Neural cell (in vitro differentiated cells): ENCODE measurements around the gene LAMB4. TPM values are rescaled to one million over a fixed set of nuclear protein-coding genes. Genes with fewer than 3 reads are reported as not detected.

Experiments
- H2AFZ ChIP-seq: fragments of 200-600, 300-800 bp; sonication (generic), shearing (Covaris generic); 2 replicates; pipeline ENCODE4 v1.6.0; 2014; ENCODE audit warnings: low read depth, mild to moderate bottlenecking, antibody characterized with exemption, low read length, moderate library complexity
- H3F3A ChIP-seq: fragments of 200-600 bp; shearing (Covaris generic); 2 replicates; pipeline ENCODE4 v1.6.1; 2016; ENCODE audit warnings: mild to moderate bottlenecking, moderate library complexity, mixed read lengths, antibody characterized with exemption, low read length; ENCODE audit not compliant: insufficient read depth, poor library complexity, severe bottlenecking
- H3K27ac ChIP-seq: fragments of 200-600, 300-800 bp; sonication (generic), shearing (Covaris generic); 2 replicates; pipeline ENCODE4 v1.5.1; 2014; ENCODE audit warnings: mild to moderate bottlenecking, low read length, moderate library complexity
- H3K27me3 ChIP-seq: fragments of 300-800, 200-600 bp; sonication (generic), shearing (Covaris generic); 2 replicates; pipeline ENCODE4 v1.6.0; 2014; ENCODE audit warnings: mild to moderate bottlenecking, low read depth, low read length, moderate library complexity; ENCODE audit not compliant: insufficient read depth
- H3K36me3 ChIP-seq: fragments of 300-800, 200-600 bp; sonication (generic), shearing (Covaris generic); 2 replicates; pipeline ENCODE4 v1.5.1; 2014; ENCODE audit warnings: mild to moderate bottlenecking, antibody characterized with exemption, low read length, moderate library complexity; ENCODE audit not compliant: insufficient read depth
- H3K4me2 ChIP-seq: fragments of 300-800, 200-600 bp; sonication (generic), shearing (Covaris generic); 2 replicates; pipeline ENCODE4 v1.6.0; 2014; ENCODE audit warnings: mild to moderate bottlenecking, low read length
- H3K4me3 ChIP-seq: fragments of 300-800, 200-600 bp; sonication (generic), shearing (Covaris generic); 2 replicates; pipeline ENCODE4 v1.5.1; 2014; ENCODE audit warnings: mild to moderate bottlenecking, low read length, moderate library complexity
- H3K79me2 ChIP-seq: fragments of 200-600 bp; shearing (Covaris generic); replicated peaks from 2 replicates; pipeline ENCODE4 v1.6.0; 2014; ENCODE audit warnings: mild to moderate bottlenecking, low read length, moderate library complexity; ENCODE audit not compliant: insufficient read depth
- H3K9ac ChIP-seq: fragments of 300-800, 200-600 bp; sonication (generic), shearing (Covaris generic); 2 replicates; pipeline ENCODE4 v1.6.1; 2016; ENCODE audit warnings: mild to moderate bottlenecking, low read length, mixed read lengths
- H3K9me2 ChIP-seq: fragments of 200-600 bp; shearing (Covaris generic); 2 replicates; pipeline ENCODE4 v1.6.1; 2016; ENCODE audit warnings: mild to moderate bottlenecking, low read length, mixed read lengths; ENCODE audit not compliant: insufficient read depth
- H3K9me3 ChIP-seq: fragments of 200-600, 300-800 bp; sonication (generic), shearing (Covaris generic); 2 replicates; pipeline ENCODE4 v1.6.1; 2016; ENCODE audit warnings: mild to moderate bottlenecking, mixed run types, low read length, moderate library complexity, mixed read lengths
- H4K20me1 ChIP-seq: fragments of 200-600 bp; shearing (Covaris generic); 2 replicates; pipeline ENCODE4 v1.6.1; 2016; ENCODE audit warnings: mild to moderate bottlenecking, mixed run types; ENCODE audit not compliant: insufficient read depth
- CTCF ChIP-seq: fragments of 450-650 bp; IDR thresholded peaks from 2 replicates; pipeline ENCODE4 v1.5.1; 2014; ENCODE audit warnings: antibody characterized with exemption, mild to moderate bottlenecking, moderate library complexity; ENCODE audit not compliant: poor library complexity, severe bottlenecking
- EP300 ChIP-seq: fragments of 450-650 bp; conservative IDR thresholded peaks from 2 replicates; pipeline ENCODE4 v1.6.1; 2014; ENCODE audit warnings: antibody characterized with exemption, mild to moderate bottlenecking, moderate library complexity; ENCODE audit not compliant: poor library complexity, severe bottlenecking
- EZH2 ChIP-seq: fragments of 200-600, 300-800 bp; shearing (Covaris generic), sonication (generic); IDR thresholded peaks from 2 replicates; pipeline ENCODE4 v1.6.1; 2014; ENCODE audit warnings: antibody characterized with exemption, low read length, borderline replicate concordance, mild to moderate bottlenecking; ENCODE audit not compliant: insufficient read depth, poor library complexity, severe bottlenecking
- MXI1 ChIP-seq: fragments of 450-650 bp; conservative IDR thresholded peaks from 2 replicates; pipeline ENCODE4 v1.6.1; 2014; ENCODE audit warnings: antibody characterized with exemption, mild to moderate bottlenecking; ENCODE audit not compliant: poor library complexity, severe bottlenecking
- POLR2AphosphoS5 ChIP-seq: IDR thresholded peaks from 2 replicates; pipeline ENCODE4 v1.6.1; 2012
- RAD21 ChIP-seq: fragments of 450-650 bp; conservative IDR thresholded peaks from 2 replicates; pipeline ENCODE4 v1.6.1; 2014; ENCODE audit warnings: antibody characterized with exemption, mild to moderate bottlenecking, moderate library complexity
- REST ChIP-seq: IDR thresholded peaks from 2 replicates; pipeline ENCODE4 v1.6.1; 2012; ENCODE audit warnings: borderline replicate concordance
- SMC3 ChIP-seq: fragments of 450-650 bp; conservative IDR thresholded peaks from 2 replicates; pipeline ENCODE4 v1.6.1; 2014; ENCODE audit warnings: antibody characterized with exemption, mild to moderate bottlenecking, moderate library complexity; ENCODE audit not compliant: poor library complexity
- TAF1 ChIP-seq: IDR thresholded peaks from 2 replicates; pipeline ENCODE4 v1.6.1; 2012; ENCODE audit warnings: low read depth
- polyA plus RNA-seq: library from polyadenylated mRNA; depleted of rRNA; stranded (reverse); fragments of >200 nt; gene quantifications from 2 replicates; pipeline ENCODE4 v1.2.3, GENCODE V29; 2014

The LAMB4 gene
- polyA plus RNA-seq, 1 donor from 2014 or later = 0.16 TPM

DNA sequence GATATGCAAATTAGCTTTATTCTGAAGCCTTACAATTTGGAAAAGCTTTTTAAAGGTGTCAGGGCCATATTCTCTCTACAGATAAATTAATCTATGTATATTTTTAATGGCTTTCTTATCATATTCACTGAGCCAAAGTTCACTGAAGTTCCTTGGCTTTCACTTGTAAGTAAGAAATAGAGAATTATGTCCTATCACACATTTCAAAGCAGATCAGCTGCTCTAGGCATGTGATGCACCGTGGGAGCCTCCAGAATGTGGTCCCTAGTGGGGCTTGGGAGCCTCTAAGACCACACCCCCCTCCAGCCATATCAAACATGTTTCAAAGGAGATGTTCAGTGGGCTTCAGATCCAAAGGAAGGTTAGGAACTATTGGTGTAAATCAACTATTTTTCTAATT lies 51.5 kb downstream of the LAMB4 start:
- Histone ChIP-seq H3K36me3 (no peaks in the 10 kb centered on the region), H3K9ac (no peak overlapping the region), H3K27ac (no peak overlapping the region), H3F3A (no peaks in the 10 kb centered on the region), H3K9me2 (no peaks in the 10 kb centered on the region), H4K20me1 (no peaks in the 10 kb centered on the region), H2AFZ (no peak overlapping the region), H3K27me3 (no peaks in the 10 kb centered on the region), H3K79me2 (no peaks in the 10 kb centered on the region), H3K4me2 (no peak overlapping the region), H3K9me3 (no peaks in the 10 kb centered on the region), H3K4me3 (no peak overlapping the region)
- TF ChIP-seq POLR2AphosphoS5 (no peak), EP300 (no peak), MXI1 (no peak), CTCF (no peak), RAD21 (no peak), SMC3 (no peak)

DNA sequence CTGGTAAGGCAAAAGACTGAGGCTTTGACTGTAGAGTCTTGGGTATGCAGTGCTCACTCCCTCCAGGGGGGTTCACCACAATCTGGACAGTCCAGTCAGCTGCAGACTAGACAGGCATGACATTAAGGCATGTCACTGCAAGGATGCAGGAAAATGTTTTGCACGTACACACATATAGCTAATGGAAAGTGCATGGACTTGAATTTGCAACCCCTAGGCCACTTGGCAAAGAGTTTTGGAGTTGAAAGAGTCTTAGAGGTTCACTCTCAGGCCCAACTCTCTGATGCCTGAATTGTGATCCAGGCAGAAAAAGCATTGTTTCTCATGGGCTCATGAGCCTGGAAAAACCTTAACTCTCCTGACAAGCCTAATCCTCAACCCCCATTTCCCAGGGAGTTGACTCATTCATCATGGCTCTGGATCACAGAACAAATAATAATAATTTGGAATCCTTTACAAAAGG lies 51.9 kb downstream of the LAMB4 start:
- Histone ChIP-seq H3K9ac (no peak overlapping the region), H3K4me2 (no peak overlapping the region)

More for the DNA sequence above, 51.9 kb downstream of the LAMB4 start:
- no peaks in the 10 kb centered on the region for H3K36me3 ChIP-seq
- no peak overlapping the region for H3K27ac ChIP-seq
- no peaks in the 10 kb centered on the region for H4K20me1 ChIP-seq
- no peaks in the 10 kb centered on the region for H3K27me3 ChIP-seq
- no peak overlapping the region for H2AFZ ChIP-seq
- no peaks in the 10 kb centered on the region for H3K9me3 ChIP-seq
- no peaks in the 10 kb centered on the region for H3K9me2 ChIP-seq
- TF ChIP-seq SMC3 (no peak), EP300 (no peak), REST (no peak), EZH2 (no peak), RAD21 (no peak), CTCF (no peak), MXI1 (no peak), TAF1 (no peak), POLR2AphosphoS5 (no peak)
- H3F3A ChIP-seq = no peaks in the 10 kb centered on the region
- no peaks in the 10 kb centered on the region for H3K79me2 ChIP-seq
- H3K4me3 ChIP-seq = no peak overlapping the region
